ENCODE data around the gene VCAN. TPM values are rescaled to one million over a fixed set of nuclear protein-coding genes. Genes with fewer than 3 reads are reported as not detected.

Gene VCAN
- total RNA-seq, 4 donors from 2014 or later = 66.9 to 117 (median 71.6) TPM

DNA sequence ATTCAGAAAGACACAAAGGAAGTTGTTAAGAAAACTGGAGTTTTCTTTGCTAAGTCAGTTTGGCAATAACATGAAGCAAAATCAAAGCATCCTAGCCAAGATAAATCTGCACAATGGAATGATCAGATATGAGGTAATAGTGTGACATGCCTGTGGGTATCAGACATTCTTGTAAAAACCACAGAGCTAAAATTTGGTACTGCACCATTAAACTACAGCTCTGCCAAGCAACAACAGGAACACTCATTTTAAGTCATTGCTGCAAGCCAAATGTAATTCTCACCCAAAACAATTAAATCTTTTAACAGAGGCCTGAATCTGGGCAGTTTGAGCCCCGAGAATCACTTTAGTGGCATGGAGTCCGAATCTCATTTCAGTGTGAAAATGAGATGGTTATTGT, 96.6 kb downstream of the VCAN start:
- intact Hi-C loops (cut with DNase I) = loop anchor here (10.0 kb wide), 1 partner anchor 923 kb away; no protein-coding TSS in a partner anchor
- no peaks in the 10 kb centered on the region for H3K9me3 ChIP-seq
- TF ChIP-seq, protein P1, sequence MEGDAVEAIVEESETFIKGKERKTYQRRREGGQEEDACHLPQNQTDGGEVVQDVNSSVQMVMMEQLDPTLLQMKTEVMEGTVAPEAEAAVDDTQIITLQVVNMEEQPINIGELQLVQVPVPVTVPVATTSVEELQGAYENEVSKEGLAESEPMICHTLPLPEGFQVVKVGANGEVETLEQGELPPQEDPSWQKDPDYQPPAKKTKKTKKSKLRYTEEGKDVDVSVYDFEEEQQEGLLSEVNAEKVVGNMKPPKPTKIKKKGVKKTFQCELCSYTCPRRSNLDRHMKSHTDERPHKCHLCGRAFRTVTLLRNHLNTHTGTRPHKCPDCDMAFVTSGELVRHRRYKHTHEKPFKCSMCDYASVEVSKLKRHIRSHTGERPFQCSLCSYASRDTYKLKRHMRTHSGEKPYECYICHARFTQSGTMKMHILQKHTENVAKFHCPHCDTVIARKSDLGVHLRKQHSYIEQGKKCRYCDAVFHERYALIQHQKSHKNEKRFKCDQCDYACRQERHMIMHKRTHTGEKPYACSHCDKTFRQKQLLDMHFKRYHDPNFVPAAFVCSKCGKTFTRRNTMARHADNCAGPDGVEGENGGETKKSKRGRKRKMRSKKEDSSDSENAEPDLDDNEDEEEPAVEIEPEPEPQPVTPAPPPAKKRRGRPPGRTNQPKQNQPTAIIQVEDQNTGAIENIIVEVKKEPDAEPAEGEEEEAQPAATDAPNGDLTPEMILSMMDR (IDR thresholded peaks at IDR 0.05) = no peak
- no peak for TF ChIP-seq POLR2AphosphoS5 (IDR thresholded peaks at IDR 0.05)
- no peaks in the 10 kb centered on the region for H3K27me3 ChIP-seq
- H3K36me3 ChIP-seq = no peaks in the 10 kb centered on the region
- H3K4me1 ChIP-seq = peaks cover 0 to 9% (median 0%) of the 10 kb centered on the region in 4 donors
- WGBS = 83% methylated on average over 2 of the region's 2 CpGs
- H3K27ac ChIP-seq (replicated peaks in 1 of 4) = no peak overlapping the region
- no peak overlapping the region for H3K4me3 ChIP-seq
- DNase-seq (ENCODE audit: extremely low spot score) = no peak

DNA sequence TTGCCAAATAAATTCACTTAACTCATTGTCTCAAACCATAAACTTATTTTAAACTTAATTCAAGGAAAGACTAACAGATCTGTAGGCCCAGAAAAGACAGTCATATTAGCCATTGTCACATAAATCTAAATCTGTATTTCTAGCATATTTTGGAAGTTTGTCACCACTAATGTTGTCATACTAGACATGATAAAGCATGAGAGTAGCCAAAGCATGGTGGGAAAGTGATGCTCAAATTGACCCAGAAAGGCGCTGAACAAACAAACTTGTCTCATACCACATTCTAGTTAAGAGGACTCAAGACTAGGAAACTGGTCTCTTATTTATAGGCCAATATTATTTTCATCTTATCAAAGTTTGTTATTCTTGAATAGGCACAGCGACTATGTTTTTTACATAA, 99.4 kb downstream of the VCAN start:
- no peaks in the 10 kb centered on the region for H3K9me3 ChIP-seq
- no peaks in the 10 kb centered on the region for H3K36me3 ChIP-seq
- 96% methylated on average over 2 of the region's 2 CpGs for WGBS
- TF ChIP-seq EP300 (IDR thresholded peaks at IDR 0.05) = no peak
- TF ChIP-seq POLR2AphosphoS5 (IDR thresholded peaks at IDR 0.05) = no peak
- no peak for TF ChIP-seq POLR2A (IDR thresholded peaks at IDR 0.05; ENCODE audit: low read depth)
- TF ChIP-seq, protein P1 (IDR thresholded peaks at IDR 0.05) = no peak
- no peaks in the 10 kb centered on the region for H3K4me1 ChIP-seq
- H3K27ac ChIP-seq (replicated peaks in 1 of 4) = no peak overlapping the region
- H3K4me3 ChIP-seq = no peak overlapping the region
- intact Hi-C loops (cut with DNase I) = no loop called here
- DNase-seq (ENCODE audit: extremely low spot score) = no peak
- no peaks in the 10 kb centered on the region for H3K27me3 ChIP-seq

DNA sequence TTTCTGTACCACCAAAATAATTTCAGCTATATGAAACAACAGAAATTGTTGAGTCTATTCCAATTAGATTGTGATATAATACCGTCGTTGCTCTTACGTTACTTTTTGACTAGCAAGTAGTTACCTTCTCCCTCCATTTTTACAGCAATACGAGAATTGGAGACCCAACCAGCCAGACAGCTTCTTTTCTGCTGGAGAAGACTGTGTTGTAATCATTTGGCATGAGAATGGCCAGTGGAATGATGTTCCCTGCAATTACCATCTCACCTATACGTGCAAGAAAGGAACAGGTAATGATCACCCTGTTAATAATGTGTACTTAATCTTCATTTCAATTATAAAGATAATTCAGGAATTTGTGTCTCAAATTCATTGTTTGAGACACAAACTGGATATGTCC, 100.7 kb downstream of the VCAN start:
- 80% methylated on average over 5 of the region's 5 CpGs for WGBS
- intact Hi-C loops (cut with DNase I) = no loop called here
- Histone ChIP-seq H3K36me3 (no peaks in the 10 kb centered on the region), H3K9me3 (no peaks in the 10 kb centered on the region), H3K4me3 (no peak overlapping the region), H3K4me1 (no peaks in the 10 kb centered on the region), H3K27me3 (no peaks in the 10 kb centered on the region), H3K27ac (replicated peaks in 1 of 4) (no peak overlapping the region)
- no peak for TF ChIP-seq EP300 (IDR thresholded peaks at IDR 0.05)
- no peak for TF ChIP-seq POLR2A (IDR thresholded peaks at IDR 0.05; ENCODE audit: low read depth)
- TF ChIP-seq, protein P1 (IDR thresholded peaks at IDR 0.05) = no peak
- TF ChIP-seq POLR2AphosphoS5 (IDR thresholded peaks at IDR 0.05) = no peak
- DNase-seq (ENCODE audit: extremely low spot score) = no peak

DNA sequence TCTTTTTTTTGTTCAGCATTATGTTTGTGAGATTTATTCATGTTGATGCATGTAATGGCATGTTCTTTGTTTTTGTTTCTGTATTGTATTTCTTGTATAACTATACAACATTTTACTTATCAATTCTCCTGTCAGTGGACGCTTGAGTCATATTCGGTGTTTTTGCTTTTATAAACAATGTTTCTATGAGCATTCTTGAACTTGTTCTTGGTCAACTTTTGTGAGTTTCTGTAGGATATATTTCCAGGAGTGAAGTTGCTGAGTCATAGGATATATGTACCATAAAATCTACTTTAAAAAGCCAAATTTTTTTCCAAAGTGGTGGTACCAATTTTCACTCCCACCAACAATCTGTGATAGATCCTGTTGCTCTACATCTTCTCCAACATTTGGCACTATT, 104.8 kb downstream of the VCAN start:
- intact Hi-C loops (cut with DNase I) = no loop called here
- Histone ChIP-seq H3K36me3 (no peaks in the 10 kb centered on the region), H3K4me3 (no peak overlapping the region), H3K27me3 (no peaks in the 10 kb centered on the region), H3K27ac (replicated peaks in 1 of 4) (no peak overlapping the region), H3K9me3 (no peaks in the 10 kb centered on the region), H3K4me1 (no peaks in the 10 kb centered on the region)
- TF ChIP-seq POLR2AphosphoS5 (IDR thresholded peaks at IDR 0.05) = no peak
- no peak for TF ChIP-seq EP300 (IDR thresholded peaks at IDR 0.05)
- no peak for TF ChIP-seq POLR2A (IDR thresholded peaks at IDR 0.05; ENCODE audit: low read depth)
- TF ChIP-seq, protein P1 (IDR thresholded peaks at IDR 0.05) = no peak
- no peak for DNase-seq (ENCODE audit: extremely low spot score)
- WGBS = 93% methylated on average over 2 of the region's 2 CpGs

DNA sequence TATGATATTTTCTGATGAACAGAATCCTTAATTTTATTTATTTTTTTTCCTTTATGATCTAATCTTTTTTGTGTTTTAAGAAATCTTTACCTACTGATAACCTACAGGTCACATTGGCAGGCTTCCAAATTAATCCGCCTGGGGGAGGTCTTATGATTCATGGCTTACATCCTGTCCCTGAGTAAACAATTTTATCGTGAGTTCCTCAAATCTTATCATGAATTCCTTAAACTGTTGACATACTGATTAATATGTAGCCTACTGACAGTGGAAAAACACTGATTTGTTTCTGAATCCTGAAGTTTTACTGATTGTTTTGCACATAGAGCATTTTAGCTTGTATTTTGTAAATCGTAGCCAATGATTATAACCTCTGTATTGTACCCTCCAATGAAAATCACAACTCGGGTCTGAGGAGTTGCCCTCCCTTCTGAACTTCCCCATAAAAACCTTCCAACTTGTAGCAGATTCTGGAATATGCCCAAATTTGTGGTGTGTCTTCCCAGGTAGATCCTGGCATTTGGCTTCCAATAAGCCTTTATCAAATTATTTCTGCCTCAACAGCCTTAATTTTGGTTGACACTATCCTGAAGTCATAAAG, 105.6 kb downstream of the VCAN start:
- H3K9me3 ChIP-seq = no peaks in the 10 kb centered on the region
- H3K4me1 ChIP-seq = no peaks in the 10 kb centered on the region
- no peaks in the 10 kb centered on the region for H3K36me3 ChIP-seq
- intact Hi-C loops (cut with DNase I) = no loop called here
- H3K27me3 ChIP-seq = no peaks in the 10 kb centered on the region
- H3K27ac ChIP-seq (replicated peaks in 1 of 4) = no peak overlapping the region
- no peak overlapping the region for H3K4me3 ChIP-seq
- WGBS = 70% methylated on average over 4 of the region's 4 CpGs
- no peak for DNase-seq (ENCODE audit: extremely low spot score)
- TF ChIP-seq, protein P1 (IDR thresholded peaks at IDR 0.05) = no peak
- TF ChIP-seq EP300 (IDR thresholded peaks at IDR 0.05) = no peak
- no peak for TF ChIP-seq POLR2AphosphoS5 (IDR thresholded peaks at IDR 0.05)
- no peak for TF ChIP-seq POLR2A (IDR thresholded peaks at IDR 0.05; ENCODE audit: low read depth)
